T47D (cell line): ENCODE measurements around the gene FUT8.

Experiments
- DNase-seq, 2 experiments: peaks; one replicate each; pipeline versions ENCODE4 v3.0.0 to v3.0.0-alpha.2; 2011 to 2012; ENCODE audit warnings: low read depth in 1 of 2, low spot score in 1 of 2
- JUND ChIP-seq: IDR thresholded peaks from 2 replicates; pipeline ENCODE4 v1.6.1; 2012; ENCODE audit warnings: low read depth
- in situ Hi-C: cut with HindIII; loops from 2 replicates; pipeline ENCODE4 v1.10.0; 2016; ENCODE audit warnings: low sequenced_read_pairs, low pct_unique_long_range_greater_than_20kb

The FUT8 gene

DNA sequence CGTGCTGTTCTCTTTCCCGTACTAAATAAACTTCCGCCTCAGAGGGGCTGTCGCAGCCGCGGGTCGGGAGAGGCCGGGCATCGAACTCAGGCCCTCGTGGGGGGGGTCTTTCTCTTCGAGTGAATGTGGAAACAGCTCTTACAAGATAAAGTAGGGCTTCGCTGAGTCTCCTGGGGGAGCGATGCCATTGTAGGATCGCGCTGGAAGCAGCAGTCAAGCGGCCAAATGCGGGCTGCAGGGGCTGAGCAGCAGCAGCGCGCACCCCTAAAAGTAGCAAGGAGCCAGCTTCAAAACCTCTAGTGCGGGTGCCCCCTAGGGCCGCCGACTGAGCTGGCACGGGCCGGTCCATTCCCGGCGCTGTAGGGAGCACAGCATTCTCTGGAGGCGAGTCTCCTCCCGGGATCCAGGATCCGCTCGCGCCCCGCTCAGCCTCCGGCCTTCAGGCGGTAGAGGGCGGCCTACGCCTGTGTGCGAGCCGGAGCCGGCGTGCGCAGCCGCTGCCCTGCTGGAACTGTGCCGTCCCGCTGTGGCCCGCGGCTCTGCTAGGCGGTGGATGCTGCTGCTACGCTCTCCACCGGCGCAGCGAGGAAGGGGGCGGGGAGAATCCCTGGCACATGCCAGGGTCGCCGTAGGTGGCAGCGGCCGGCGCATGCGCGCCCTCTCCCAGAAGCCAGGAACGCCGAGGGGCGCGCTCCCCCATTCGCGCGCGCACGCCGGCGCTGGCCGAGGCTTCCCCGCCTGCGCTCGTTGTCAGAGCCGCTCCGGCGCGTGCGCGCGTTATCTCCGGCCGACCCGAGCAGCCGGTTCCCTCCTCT lies at the start of gene FUT8:
Gene FUT8, plus strand, starts transcription at position 699 of the 815 bp plus-strand sequence. CDS start 148,834 bp downstream, outside the sequence.
- in situ Hi-C loops: no loop called here
- no peak for TF ChIP-seq JUND
- DNase-seq: peak; percentile 84 to 96

DNA sequence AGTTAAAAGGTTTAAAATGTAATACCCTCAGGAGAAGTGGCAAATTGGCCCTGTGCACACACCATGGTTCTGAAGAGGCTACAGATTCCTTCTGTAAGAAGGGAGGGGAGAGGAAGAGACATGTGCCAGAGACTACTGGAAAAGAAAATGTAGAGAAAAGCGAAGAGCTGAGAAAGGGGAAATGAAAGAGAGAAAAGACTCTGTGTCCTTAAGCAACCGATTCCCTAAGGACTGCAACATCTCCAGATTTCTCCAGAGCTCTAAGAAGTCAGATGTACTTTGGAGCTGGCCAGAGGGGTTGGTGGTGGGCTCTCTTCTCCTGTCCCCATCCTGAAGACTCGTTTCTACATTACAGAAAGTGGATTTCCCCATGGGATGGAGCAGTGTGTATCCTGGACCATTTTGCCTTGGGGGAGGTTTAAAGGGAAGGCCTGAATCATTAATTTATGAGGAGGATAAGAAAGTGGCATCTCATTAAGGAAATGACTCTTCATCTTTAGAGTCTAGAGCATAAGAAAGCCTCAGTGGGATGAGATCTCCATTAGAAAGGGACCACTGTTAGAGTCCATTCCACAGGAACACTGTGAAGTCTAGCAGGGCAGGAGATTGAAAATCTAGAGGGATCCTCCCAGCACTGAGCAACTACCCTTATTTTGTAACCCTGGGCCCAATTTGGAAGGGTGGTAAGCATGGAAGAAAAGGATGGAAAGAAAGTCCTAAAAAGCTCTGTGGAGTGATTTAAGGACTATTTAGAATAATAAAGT lies 45.5 kb upstream of the FUT8 start:
- in situ Hi-C loops: no loop called here
- TF ChIP-seq JUND: no peak
- no peak for DNase-seq

GRCh38 chr14:65369560-65369959 lies 43.0 kb upstream of the FUT8 start:
- in situ Hi-C loops: no loop called here
- TF ChIP-seq JUND: no peak
- no peak for DNase-seq

DNA sequence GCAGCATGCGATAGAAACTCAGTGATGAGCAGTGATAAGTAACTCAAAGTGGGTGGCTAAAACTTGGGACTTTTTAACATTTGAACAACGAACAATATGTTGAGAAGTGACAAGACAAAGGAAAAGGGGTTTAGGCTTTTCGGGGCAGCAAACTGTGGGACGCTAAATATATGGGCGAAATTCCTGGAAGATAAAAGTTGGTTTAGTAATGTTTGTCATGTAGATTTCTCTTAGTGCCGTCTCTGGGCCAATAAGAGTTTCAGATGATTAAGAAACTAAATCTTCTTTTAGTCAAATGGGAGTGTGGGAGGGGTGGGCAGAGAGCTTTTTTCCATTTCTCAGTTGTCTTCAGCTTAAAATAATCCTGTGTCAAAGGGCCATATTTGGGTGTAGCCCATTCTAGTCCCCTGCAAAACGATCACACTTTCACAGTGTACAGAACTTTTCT lies 41.7 kb upstream of the FUT8 start:
- in situ Hi-C loops: no loop called here
- TF ChIP-seq JUND: no peak
- no peak for DNase-seq

DNA sequence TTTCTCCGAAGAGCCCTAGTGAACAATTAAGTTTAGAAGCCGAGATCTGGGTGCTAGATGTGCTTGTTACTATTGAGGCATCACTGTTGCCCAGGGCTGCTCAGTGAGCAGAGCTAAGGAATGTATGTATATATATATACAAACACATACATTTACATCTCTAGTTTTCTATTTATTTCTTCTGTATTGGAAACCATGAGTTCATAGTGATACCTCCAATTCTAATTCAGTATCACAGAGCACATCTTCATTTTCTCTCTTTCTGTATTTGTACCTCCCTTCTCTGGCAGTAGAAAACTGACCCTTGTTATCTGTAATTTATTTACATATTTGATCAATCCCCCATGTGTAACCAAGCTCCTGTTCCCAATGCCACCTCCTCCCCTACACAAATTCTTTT lies 40.7 kb upstream of the FUT8 start:
- TF ChIP-seq JUND: no peak
- DNase-seq: no peak
- in situ Hi-C loops: no loop called here

GRCh38 chr14:65373016-65373670 lies 39.4 kb upstream of the FUT8 start:
- TF ChIP-seq JUND: no peak
- DNase-seq: no peak
- in situ Hi-C loops: no loop called here

GRCh38 chr14:65373671-65374039 lies 38.9 kb upstream of the FUT8 start:
- in situ Hi-C loops: no loop called here
- no peak for TF ChIP-seq JUND
- DNase-seq: no peak

DNA sequence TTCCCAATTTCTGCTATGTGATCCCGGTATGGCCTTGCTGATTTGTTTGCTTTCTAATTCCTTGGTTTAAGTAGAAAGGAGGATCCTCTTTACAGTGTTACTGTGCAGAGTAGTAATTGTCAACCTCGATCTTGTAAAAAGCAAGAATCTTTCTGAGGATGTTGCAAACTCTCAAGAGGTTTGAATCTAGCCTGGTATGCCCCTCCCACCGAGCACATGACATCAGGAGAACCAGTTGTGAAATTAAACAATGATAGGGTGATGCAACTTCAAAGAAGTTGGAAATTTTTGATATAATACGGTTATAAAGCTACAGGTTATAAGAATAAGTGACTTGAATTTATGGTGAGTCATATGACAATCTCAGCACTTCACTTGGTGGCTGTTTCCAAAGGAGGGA lies 35.0 kb upstream of the FUT8 start:
- no peak for DNase-seq

GRCh38 chr14:65382586-65382985 lies 29.9 kb upstream of the FUT8 start:
- DNase-seq: no peak
- in situ Hi-C loops: no loop called here
- no peak for TF ChIP-seq JUND

More for the DNA sequence above, 35.0 kb upstream of the FUT8 start:
- in situ Hi-C loops: no loop called here
- no peak for TF ChIP-seq JUND

- DNase-seq: no peak
- in situ Hi-C loops: no loop called here
- TF ChIP-seq JUND: no peak
Measured at GRCh38 chr14:65387171-65387570, 25.4 kb upstream of the FUT8 start.

- TF ChIP-seq JUND: no peak
- in situ Hi-C loops: no loop called here
- DNase-seq: no peak
Measured at GRCh38 chr14:65387628-65388027, 24.9 kb upstream of the FUT8 start.

DNA sequence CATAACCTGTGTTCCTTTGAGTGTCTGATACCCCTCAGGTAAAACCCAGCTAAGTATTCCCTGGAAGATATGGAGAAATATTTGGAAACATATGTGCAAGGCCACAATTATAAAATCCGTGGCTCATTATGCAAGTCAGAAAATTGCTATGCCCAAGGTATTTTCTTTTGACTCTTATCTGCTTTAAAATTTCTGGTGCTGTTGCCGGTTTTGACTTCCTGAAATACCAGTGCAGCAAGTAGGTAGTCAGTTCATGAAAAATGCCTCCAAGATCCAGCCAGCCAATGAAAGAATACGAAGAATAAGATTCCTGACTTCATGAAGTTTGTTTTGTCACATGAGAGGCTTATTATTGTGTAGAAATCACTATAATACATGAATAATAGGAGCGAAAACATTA lies 20.2 kb upstream of the FUT8 start:
- DNase-seq: peak; percentile 36 to 76
- no peak for TF ChIP-seq JUND
- in situ Hi-C loops: no loop called here
